Activated naive CD8-positive, alpha-beta T cell treated with anti-CD3 and anti-CD28 coated beads, Interleukin-2, amount 50 U/mL, for 16 hours (primary cell): Measurements from ENCODE around the gene LIMA1.

Experiments
- DNase-seq: peaks from one replicate; pipeline ENCODE4 v3.0.0-alpha.2; 2020; ENCODE audit warnings: low read depth, low spot score

The LIMA1 gene

DNA sequence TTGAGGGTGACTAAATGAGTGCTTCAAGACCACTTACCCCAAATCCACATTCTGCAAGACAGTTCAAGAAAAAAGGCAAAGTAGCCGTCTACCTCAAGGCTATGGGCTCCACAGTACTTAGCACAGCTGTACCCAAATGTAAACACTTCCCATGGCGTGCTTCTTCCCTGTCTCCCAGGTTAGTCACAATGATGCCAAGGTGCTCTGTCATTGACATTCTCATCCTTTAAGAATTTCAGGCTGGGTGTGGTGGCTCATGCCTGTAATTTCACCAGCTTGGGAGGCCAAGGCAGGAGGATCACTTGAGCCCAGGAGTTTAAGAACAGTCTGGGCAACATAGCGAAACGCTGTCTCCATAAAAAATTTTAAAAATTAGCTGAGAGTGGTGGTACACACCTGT is 64.9 kb downstream of the LIMA1 start:
- DNase-seq: no peak

DNA sequence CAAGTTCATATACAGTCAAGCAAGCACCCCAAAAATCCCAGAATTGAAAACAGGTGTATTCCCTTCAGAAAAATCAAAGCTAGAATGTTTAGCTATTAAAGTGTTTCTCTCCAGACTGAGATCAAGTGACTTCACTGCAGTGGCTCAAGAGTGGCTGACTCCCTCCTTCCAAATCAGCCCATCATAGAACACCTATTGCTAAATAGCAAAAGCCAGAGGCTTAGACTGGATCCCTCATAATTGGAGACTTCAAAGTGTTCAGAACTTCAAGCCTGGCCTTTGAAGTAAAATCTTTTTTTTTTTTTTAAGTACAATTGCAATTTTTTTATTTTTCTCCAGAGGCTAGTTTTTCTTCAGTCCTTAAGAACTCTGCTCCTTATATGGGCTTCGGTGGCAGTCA is 66.1 kb downstream of the LIMA1 start:
- no peak for DNase-seq

DNA sequence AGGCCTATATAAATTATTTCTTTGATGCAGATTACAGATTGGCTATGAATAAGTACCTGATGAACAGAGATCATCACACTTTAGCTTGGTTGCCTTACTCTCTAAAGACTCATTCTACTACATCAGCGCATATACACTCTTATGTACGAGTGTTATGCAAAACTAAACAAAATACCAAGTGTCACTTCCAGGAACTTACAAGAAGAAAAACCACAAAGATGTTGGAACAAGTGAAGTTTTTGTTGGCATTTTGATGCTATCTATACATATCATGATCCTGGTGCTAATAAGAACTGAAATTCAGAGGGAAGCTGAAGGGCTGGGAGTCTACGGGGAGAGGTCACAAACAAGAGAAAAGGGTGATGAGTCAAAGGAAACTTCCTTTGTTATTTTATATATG is 68.3 kb downstream of the LIMA1 start:
- DNase-seq: no peak

DNA sequence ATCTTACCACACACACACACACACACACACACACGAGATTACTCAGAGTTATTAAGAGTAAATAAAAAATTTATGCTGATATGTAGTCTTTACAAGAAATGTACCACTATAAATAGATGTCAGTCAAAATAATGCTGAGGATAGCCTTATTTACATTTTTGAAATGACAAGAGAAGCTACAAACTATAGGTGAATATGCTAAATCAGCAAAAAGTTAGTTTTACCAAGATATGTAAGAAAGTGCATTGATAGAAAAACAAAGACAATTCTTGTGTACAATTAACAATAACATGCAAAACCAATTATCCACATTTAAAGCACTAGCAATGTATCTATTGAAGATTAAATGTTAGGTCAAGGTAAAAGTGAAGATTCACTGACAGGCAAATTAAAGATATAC is 69.3 kb downstream of the LIMA1 start:
- no peak for DNase-seq

DNA sequence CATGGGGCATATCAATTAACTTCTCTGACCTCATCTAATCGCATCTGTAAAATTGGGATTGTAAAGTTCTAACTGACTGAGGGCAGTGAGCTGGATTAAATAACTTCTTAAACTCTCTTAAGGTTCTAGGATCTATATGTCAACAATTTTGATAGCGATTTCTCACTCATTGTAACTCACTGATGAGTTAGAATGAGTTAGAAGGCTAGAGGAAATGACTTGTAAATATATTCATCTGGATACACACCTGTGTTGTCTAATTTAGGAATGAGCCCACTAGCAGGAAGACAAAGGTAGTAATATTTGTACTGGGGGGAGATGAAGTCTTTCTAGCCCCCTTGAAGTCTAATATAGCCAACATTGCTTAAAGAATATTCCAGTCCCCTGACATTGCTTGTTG is 69.9 kb downstream of the LIMA1 start:
- no peak for DNase-seq

DNA sequence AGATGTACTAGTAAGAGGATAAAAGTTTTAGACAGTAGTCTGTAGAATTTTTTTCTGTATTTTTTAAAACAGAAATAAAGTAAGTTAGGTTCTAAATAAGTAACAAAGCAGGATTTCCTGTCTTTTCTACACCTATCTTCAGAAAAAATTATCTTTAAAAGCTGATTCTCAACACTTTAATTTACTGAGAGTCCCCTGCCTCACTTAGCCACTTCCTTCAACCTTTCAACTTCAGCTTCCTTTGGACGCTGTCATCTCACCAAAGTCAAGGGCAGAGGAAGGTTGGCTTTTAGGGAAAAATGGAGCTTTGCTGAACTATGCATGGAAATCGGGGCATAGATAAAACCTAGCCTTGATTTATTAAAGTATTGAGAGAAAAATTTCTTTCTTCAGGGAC is 71.3 kb downstream of the LIMA1 start:
- DNase-seq: no peak

DNA sequence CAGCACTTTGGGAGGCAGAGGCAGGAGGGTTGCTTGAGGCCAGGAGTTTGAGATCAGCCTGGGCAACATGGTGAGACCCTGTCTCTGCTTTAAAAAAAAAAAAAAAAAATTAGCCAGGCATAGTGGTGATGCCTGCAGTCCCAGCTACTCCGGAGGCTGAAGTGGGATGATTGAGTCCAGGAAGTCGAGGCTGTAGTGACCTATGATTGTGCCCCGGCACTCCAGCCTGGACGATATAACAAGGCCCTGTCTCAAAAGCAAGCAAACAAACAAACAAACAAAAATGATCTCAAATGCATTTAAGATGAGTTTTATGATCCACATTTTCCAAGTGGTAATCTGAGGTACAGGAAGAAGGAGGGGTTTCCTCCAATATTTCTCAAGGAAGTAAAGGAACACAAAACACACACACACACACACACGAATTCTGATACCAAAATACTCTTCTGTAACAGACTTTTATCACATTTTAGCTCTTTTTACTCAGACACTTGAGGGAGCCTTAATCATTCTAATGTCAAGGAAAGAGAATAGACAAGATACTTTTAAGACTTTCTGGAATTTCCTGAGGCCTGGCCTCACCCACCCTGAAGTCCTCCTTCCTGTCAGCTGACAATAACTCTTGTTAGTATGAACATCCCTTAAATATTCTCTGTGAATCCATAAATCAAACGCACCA is 71.8 kb downstream of the LIMA1 start:
- DNase-seq: no peak

DNA sequence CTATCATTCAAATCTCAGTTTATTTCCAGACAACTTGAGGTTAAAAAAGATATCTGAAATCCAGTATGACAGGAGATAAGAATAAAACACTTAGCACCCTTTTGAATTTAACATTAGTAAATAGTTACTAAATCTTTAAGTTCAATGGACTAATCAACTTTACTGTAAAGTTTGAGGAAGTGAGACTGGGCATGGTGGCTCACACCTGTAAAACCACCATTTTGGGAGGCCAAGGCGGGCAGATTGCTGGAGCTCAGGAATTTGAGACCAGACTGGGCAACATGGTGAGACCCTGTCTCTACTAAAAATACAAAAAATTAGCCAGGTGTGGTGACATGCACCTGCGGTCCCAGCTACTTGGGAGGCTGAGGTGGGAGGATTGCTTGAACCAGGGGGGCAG is 75.9 kb downstream of the LIMA1 start:
- DNase-seq: no peak

DNA sequence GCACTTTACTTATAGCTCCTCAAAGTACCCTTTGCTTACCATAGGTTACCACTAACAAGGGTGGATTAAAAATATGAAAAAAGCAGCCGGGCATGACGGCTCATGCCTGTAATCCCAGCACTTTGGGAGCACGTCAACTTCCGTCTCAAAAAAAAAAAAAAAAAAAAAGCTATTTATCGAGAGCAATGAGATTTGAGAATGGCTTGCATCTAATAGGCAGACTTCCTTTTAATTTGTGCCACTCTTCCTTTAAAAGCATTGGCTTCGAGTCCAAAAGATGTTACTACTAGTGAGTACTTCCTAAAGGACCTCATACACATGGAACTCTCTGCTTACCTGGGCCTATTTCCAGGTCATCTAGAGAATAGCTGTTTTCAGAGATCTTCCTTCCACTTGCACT is 77.7 kb downstream of the LIMA1 start:
- DNase-seq: no peak

DNA sequence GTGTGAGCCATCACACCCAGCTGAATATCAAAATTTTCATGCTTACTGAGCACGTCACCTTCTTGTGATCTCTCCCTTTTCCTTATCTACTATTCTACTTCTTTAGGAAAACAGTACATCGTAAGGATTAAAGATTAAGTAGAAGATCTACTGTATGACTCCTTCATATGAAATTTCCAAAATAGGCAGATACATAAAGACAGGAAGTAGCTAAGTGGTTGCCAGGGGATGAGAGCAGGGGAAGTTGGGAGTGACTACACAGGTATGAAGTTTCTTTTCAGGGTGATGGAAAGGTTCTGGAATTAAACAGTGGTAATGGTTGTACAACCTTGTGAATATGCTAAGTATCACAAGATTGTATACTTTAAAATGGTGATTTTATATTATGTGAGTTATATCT is 79.6 kb downstream of the LIMA1 start:
- DNase-seq: no peak

DNA sequence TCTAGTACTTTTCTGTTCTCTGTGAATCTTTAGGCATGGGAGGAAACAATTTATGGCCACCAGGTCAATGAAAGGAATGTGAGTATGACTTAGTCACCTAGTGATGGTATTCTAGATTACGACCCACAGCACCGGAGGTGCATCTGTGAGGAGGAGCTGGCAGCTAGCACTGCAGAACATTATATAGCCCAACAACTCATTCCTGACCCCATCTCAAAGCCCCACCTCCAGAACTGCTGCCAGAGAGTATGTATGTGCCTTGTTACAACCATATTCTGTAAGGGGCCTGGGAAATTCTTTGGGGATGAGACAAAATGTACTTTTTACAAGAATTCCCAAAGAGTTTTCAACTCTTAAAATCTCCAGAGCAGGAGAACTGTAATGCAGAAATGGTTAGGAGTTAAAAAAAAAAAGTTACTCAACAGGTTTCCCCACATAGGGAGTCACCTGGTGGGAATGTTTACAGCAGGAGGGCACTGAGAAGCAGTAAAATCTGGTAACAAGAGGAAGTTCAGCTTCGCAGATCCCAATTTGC is 81.3 kb downstream of the LIMA1 start:
- DNase-seq: no peak

DNA sequence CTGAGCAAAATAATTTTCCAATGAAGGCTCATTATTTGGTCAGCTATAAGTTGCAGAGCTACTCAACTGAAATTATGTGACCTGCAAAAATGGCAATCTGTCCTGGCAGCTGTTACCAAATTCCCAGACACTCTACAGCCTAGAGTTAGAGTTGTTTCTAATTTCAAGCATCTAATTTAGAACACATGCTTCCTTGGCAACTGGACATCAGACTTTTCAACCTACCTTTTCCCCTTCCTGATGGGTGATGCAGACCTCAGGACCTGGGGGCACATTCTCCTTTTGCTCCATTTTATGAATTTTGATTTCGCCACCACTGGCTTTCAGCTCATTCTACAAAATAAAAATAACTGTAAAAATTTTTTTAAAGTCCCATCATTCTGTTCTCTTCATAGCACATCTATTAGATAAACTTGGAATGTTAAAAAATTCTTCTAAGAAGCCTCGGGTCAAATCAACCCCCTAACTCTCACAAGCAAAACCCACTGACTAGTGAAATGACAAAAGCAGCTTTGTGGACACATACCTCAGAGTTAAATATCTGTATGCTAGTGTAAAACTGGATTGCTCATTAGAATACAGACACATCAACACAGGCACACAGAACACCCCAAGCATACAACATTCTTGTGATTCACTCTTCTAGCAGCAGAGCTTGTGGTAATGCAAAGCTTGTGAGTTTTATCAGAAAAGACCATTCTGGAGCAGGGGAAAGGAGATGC is 82.6 kb downstream of the LIMA1 start:
- no peak for DNase-seq

DNA sequence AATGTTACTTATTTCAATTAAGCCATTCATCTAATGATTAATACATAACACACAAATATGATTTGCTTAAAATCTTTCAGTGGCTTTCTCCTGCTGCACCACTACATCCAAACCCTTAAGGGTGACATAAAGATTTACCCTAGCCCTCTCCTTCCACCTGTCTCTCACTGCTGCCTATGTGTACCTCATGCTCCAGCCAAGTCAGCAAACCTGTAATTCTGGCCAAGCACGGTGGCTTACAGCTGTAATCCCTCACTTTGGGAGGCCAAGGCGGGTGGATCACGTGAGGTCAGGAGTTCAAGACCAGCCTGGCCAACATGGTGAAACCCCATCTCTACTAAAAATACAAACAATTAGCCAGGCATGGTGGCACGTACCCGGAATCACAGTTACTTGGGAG is 84.5 kb downstream of the LIMA1 start:
- no peak for DNase-seq

DNA sequence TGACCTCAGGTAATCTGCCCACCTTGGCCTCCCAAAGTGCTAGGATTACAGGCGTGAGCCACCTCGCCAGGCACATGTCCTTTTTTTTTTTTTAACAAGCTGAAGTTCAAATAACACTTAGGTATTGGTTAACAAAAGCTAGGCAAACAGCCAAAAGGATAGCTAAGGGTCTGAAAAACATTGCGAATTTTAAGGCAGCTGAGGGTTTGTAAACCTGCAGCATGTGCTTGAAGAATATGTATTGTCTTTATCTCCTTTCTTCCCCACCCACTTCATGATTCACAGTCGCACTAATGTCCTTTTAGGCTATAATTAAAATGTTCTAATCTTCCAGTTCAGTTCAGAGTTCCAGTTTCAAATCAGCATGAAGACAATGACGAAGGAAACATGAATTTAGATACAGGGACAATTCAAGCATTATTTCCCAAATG is 86.0 kb downstream of the LIMA1 start:
- no peak for DNase-seq

DNA sequence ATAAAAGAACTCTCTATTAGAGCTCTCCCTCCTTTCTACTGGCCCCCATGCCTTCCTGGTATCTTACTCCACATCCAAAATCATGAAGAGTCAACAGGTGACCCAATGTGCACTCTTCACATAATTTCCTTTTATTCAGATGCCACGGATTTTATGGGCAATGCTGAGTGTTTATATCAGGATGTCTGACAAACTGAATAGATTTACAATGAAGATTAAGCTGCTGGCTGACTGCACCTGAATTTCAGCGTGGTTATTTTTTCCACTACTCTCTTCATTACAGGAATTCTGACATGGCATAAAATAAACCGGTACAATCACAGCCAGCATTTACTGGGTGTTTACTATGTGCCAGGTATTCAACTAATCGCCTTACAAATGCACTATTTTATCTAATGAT is 86.8 kb downstream of the LIMA1 start:
- no peak for DNase-seq

DNA sequence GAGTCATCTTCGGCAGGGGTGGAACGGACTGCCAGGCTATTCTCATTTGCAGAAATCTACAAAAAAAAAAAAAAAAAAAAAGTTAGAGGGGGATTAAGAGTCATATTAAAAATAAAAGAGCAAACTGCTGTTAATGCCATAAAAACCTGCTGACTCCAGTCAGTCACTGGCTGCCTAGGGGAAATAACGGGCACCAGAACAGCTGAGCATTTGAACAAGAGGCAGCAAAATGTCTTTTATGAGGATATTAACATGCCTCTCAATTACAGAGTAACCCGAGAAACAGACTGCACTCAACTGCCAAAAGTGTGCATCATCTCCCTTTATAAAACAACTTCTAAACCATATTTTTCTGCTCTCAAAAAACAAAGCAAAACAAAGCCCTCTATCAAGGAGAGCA is 87.5 kb downstream of the LIMA1 start:
- no peak for DNase-seq

DNA sequence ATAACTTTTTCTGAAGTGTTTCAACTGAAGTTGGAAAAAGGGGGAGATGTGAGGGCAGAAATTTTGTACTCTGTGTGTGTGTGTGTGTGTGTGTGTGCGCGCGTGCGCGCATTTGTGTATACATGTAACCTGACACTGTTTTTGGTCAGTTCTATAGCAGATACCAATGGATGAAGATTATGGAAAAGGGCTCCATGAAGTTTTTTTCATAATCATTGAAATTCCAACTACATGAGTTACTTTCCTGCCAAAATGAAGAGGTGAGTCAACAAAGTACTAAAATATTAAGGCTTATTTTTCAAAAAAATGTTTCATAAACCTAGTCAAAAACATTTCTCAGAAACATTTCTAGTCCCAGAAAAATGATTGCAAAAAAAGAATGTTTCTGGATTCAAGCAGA is 90.4 kb downstream of the LIMA1 start:
- DNase-seq: no peak

DNA sequence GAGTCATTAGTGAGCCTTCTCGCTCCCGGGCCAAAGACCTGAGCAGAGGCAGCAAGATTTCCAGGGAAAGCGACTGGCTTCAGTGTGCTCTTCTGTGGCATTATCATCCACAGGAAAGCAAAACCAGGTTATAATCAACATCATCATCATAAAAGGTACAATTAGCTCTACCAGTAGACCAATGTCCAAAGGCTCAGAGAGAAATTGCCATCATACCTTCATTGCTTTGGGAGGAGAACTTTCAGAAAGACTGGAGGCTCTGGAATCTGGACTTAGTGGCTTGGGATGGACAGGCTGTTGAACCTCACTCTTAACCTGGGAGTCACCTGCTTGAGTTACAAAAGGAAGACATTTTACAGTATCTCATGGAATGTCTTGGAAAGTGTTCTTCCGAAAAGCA is 91.1 kb downstream of the LIMA1 start:
- DNase-seq: no peak

DNA sequence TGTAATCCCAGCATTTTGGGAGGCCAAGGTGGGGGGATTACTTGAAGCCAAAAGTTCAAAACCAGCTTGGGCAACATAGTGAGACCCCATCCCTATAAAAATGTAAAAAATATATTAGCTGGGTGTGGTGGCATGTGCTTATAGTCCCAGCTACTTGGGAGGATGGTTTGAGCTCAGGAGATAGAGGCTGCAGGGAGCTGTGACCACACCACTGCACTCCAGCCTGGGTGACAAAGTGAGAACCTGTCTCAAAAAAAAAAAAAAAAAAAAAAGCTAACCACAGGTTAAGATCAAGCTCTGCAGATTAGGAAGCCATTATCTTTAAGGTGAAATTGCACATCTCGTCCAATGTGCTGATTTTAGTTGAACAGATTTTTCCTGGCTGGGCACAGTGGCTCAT is 92.5 kb downstream of the LIMA1 start:
- no peak for DNase-seq

DNA sequence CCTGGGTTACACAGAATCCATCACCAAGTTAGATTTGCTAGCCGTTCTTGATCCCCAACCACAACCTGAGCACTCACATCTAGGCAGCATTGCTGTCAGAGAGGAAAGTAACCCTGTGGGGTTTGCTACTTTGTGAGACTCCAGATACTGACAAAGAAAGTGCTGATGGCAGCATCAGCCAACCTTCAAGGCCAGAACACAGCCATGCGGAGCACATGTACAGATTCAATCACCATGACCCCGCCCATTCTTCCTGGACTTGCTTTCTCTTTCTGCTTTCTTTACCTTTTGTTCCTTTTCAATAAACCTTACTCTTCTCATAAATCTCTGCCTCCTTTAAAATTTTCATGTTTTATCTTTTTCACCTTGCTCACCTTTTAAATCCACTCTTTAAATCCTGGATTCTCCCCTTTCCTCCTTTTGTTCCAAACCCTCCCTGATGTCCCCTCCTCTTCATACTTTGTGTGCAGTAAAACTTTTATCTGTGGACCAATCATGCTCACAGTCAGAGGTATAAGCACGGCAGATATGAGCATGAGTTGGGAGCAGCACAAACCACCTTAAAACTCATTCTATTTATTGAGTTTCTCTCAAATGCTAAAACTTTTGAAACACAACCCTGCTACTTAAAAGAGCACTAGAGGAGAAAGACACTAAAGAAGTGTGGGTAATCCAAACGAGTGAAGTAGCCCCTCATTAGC is 94.3 kb downstream of the LIMA1 start:
- DNase-seq: no peak

DNA sequence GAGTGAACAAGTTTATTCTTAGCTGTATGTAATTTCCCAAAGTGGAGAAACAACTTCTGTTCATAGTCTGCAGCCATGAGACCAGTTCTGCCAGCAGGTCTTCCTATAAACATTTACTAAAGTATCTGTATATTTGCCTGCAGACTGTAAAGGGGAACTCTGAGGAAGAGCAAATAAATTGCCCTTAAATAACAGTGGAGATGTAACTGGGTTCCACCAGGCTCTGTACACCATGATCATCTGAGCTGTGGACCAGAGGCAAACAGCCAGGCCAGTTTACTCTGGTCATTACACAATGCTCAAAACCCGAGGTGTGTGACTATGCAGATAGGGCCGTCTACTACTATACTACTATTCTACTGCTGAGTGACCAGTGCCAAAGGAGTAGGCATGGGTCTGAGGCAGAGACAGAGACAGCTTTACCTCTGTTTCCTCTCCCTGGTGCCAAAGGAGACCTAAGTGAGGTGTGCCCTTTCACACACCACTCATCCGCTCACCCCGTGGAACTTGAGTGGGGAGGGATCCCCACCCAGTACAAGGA is 95.0 kb downstream of the LIMA1 start:
- no peak for DNase-seq

DNA sequence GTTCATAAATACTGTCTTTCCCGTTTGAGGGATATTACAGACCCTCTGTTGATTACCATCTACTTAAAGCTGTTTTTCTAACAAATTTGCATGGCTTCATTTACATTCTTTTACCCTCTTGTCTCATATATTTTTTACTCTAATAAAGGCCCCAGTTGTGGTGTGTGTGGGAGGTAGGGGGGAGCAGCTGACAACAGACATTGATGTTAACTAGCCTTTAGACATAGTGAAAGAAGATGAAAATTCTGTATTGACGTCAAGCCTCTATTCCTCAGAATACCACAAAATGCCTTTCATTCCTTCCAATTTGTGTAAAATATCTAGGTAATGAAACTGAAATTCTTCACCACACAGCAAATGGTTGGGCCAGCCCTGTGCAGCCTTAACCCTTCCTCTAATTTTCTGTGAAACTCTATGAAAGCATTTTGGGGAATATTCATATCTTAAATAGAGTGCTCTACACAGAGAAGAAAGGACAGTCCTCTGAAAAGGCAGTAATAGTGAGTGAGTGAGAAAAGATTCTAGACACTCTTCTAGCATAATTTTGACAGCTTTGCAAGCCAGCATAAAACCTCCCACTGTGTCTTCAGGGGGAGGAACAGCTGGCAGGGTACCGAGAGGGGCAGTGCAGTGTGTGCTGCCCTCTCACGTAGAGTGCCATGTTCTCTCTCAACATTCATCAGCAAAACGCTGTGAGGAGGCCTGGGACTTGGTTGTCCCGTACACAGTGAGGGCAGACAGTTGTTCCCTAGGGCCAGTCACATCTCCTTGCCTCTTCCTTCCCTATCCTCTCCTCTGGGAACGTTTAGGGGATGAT is 96.0 kb downstream of the LIMA1 start:
- DNase-seq: no peak
